ENCODE data around the gene DUSP8. TPM values are rescaled to one million over a fixed set of nuclear protein-coding genes. Genes with fewer than 3 reads are reported as not detected.

The DUSP8 gene
- total RNA-seq, 1 donor from 2014 or later, result 9.0 TPM

Other genes with a start within 250 kb of the DUSP8 start
- 0.17 and 0.30 TPM in 2 replicates for gene BRSK2, start 182.3 kb downstream of the DUSP8 start, total RNA-seq
- 20.8 and 36.5 TPM in 2 replicates for gene MOB2, start 85.5 kb downstream of the DUSP8 start, total RNA-seq
- gene KRTAP5-1, start 13.0 kb upstream of the DUSP8 start, total RNA-seq, result not detected in 2 replicates
- not detected in 2 replicates for gene KRTAP5-2, start 26.0 kb upstream of the DUSP8 start, total RNA-seq
- gene KRTAP5-3, start 36.2 kb upstream of the DUSP8 start, total RNA-seq, result not detected in 2 replicates
- not detected in 2 replicates for gene KRTAP5-4, start 49.9 kb upstream of the DUSP8 start, total RNA-seq
- not detected in 2 replicates for gene KRTAP5-5, start 57.5 kb upstream of the DUSP8 start, total RNA-seq
- not detected in 2 replicates for gene KRTAP5-6, start 124.9 kb upstream of the DUSP8 start, total RNA-seq
- gene IFITM10, start 178.3 kb upstream of the DUSP8 start, total RNA-seq, result 0.80 TPM in 1 of 2 replicates, not detected in the other
- gene CTSD, start 191.7 kb upstream of the DUSP8 start, total RNA-seq, result 226 and 1,216 TPM in 2 replicates